Measurements from ENCODE around the gene SLC24A5.

SLC24A5 gene

DNA sequence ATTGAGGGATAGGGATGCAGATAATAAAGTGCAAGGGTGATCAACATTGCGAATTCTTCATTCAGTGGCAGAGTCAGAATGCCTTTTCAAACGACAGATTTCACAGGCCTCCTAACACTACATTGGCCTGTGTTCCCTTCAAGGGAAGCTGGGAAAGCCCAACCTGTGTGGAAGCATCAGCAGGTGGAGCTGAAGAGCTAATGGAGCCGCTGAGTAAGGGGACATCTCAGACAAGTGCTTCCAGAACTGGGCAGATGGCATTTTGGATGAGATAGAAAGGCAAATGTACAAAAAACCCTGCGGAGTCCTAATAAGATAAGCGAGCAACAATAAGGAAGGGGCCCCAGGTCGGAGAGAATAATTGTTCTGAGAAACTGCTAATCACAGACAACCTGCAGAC lies 8.5 kb upstream of the SLC24A5 start:
- DNase-seq: no peak

DNA sequence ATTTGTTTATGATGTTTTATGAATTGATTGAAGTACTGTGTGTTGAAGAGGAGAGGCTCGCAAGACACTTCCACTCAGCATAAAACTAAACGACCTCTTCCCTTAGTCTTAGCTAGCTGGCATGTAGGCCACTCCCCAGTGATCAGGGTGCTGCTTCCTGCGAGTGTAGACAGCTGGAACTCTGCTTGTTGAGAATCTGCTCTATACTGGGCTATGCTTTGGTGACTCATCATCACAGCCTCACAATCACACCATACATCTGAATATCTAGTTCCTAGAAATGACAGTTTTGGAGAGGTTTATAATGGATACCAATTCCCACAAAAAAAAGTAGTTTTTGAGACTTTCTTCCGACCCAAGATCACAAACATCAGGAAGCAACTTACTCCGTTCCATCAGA lies 1.5 kb upstream of the SLC24A5 start:
- DNase-seq: no peak

DNA sequence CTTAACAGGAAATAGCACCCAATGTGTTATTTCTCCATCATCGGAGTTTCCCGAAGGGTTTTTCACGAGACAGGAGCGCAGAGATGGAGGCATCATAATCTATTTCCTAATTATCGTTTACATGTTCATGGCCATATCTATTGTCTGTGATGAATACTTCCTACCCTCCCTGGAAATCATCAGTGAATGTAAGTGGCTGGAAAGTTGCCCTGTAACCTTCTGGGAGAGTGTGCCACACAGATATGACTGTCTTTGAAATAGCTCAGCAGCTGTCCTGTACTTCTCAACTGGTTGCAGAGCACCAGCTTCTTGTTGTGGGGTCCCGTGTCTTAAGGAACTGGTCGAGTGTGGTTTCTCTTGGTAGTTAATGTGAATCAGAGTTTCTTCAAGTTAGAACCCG lies 1.1 kb downstream of the SLC24A5 start:
- DNase-seq: no peak

DNA sequence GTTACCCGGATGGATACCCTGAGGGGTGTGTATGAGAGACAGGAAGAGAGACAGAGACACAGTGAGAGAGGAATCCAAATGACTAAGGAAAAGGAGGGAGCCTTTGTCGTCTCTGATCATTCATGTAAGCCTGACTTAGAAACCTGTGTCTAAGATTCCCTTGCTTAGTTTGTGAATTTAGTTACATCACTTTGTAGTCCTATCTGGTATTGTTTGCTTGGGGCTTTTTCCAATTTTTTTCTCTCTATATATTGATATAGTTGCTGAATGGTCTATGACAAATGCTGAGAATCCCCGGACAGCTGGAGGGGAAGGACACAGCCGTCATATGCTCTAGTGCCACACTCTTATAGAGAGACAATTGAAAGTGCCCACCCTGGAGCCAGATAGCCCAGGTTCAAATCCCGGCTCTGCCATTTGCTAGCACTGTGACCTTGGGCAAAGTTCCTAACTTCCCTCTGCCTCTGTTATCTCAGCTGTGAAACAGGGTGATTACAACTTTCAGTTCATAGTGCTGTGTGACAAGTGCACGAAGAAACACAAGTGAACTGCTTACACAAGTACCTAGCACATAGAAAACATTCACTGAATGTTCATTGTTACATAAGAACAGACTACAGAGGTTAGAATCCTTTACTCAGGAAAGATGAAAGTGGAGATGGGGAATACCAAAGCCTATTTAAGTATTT lies 6.0 kb downstream of the SLC24A5 start:
- no peak for DNase-seq

GRCh38 chr15:48131324-48131723 lies 10.5 kb downstream of the SLC24A5 start:
- DNase-seq: no peak

DNA sequence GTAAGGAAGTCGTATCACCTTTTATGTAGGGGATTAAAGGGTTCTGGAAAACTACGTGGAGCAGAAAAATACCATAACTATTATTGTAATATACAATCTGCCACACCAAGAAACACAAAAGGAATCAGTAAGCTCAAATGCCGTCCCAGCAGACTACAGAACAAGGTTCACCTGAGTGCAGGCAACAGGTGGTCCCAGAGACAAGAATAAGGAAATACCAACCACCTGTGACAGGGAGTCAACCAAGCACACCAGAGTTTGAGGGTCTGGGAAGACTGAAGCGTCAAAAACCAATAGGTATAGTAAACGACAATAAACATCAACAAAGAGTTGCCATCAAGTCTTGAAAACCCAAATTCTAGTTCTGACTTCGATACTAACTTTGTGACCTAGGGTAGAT lies 12.1 kb downstream of the SLC24A5 start:
- DNase-seq: no peak

DNA sequence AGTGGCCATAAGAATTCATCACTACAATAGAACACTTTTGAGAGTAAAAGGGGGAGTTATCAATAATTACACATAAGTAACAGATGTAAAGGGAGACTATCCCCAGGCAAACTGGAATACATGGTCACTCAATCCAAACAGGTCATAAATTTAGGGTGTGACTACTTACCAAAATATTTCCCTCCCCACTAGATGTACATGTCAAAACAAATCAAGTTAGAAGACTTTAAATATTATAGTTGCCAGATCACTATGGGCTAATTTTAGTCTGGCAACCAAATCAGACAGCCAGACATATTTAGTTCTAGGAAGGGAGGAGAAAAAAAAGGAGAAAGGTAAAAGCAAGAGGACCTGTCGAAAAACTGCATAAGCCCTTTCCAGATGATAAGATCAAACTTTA lies 23.1 kb downstream of the SLC24A5 start:
- DNase-seq: no peak

DNA sequence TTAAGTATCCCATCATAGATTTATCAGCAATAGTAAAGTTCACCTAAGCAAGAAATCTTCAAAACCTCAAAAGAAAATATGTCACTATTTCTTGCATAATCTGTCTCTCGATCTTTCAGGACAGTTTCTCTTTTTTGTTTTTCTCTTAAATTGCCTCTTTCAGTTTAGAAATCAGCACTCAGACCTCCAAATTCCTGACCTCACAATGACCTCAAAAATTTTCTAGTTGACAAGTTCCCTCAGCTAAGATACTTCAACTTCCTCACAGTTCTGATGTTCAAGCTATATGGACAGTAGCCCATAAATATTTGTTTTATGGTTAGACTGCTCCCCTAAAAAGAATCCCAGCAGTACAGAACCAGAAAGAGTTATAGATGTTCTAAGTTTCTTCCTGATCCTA lies 24.1 kb downstream of the SLC24A5 start:
- DNase-seq: no peak

DNA sequence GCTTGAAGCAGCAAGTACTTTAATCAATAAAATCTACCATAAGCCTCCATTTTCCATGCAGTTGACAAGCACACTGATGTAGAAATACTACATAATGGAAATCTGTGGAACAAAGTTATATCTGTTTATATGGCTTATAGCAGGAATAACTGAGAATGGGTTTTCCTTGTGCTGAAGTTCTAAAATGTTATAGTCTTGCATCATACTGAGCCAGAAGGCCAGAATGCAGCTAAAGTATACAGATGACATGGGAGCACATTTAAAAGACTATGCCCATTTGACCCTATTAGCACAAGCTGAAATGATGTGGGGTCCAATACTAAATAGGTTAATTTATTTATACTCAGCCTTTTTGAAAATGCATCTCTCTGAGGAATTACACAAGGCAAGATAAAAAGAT lies 25.1 kb downstream of the SLC24A5 start:
- DNase-seq: no peak

- DNase-seq: no peak
Measured at GRCh38 chr15:48147358-48147757, 26.6 kb downstream of the SLC24A5 start.

- DNase-seq: no peak
Measured at GRCh38 chr15:48149858-48150257, 29.1 kb downstream of the SLC24A5 start.

DNA sequence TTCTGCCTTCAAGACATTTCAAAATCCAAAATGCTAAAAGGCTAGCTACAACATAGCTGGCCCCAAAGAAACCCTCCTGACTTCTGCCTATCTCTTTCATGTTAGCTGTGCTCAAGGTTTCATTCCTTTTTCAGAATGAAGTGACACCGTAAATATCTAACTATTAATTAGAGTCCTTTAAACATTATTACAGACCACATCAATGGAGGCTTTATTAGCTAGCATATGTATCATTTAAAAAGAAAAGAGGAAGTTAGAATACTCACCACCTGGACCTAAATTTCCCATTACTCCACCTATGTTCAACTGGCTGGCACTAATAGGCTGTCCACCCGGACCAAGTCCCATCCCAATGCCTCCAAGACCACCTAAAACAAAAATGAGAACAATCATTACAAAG lies 32.7 kb downstream of the SLC24A5 start:
- DNase-seq: no peak

- no peak for DNase-seq
Measured at GRCh38 chr15:48168616-48169015, 47.8 kb downstream of the SLC24A5 start.

DNA sequence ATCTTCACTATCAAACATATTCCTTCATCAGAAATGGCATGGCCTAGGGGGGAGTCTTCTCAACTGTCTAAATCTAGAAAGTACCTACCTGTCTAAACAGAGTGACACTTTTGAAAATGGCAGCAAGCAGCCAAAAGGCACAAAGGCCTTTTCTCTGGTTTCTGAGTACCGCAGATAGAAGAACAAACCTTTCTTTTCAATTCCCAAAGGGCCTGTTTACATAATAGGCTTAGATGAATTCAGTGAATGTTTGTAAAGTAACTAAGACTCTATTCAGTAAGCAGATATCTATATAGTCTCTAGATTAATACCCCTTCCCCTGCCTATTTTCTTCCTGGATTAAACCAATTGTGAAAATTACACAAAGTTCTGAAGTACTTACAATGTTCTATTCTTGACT lies 50.2 kb downstream of the SLC24A5 start:
- no peak for DNase-seq

DNA sequence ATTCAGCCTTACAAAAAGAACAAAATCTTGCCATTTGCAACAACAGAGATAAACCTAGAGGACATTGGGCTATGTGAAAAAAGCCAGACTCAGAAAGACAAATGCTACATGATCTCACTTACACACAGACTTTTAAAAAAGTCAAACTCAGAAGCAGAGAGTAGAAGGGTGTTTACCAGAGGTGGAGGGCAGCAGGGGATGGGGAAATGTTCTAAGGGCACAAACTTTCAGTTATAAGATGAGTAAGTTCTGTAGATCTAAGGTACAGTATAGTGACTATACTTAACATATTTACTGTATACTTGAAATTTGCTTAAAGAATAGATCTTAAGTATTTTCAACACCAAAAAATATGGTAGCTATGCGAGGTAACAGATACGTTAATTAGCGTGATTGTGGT lies 54.3 kb downstream of the SLC24A5 start:
- no peak for DNase-seq

- no peak for DNase-seq
Measured at GRCh38 chr15:48176112-48176511, 55.3 kb downstream of the SLC24A5 start.

DNA sequence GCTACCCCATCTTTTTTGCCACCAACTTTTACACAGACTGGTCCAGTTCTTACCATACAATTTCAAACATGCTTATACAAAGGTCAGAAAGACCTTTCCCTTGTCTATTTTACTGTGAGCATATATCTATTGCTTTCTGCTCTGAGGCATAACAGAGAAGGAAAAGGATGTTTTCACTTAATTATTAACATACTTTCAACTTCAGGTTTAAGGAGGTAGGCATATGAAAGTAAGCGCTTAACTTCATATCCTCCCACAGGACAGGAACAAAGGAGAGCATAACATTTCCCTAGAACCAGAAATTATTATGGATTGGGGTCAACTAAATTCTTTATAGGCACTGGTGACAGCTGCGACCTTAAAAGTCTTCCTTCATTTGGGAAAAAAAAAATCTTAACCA lies 56.2 kb downstream of the SLC24A5 start:
- DNase-seq: no peak

DNA sequence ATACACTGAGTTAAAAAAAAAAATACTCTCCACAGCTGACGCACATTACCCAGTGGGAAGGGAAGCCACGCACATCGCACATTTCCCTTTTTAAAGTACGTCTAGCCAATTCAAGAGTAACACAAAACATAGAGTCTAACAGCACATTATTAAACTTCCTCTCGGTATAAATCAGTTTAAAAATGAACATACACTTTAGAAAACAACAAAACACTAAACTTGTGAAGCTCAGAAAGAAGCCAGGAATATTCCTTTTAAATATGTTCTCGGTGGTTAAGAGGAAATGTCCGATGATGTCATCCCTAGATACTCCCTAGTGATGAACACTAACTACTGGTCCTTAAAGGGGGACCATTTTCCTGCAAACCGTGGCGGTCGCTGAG lies 56.6 kb downstream of the SLC24A5 start:
- peak in 2 of 14 donors; percentile 4 to 77 for DNase-seq

GRCh38 chr15:48177766-48178647 lies 57.2 kb downstream of the SLC24A5 start, which contains the start of gene MYEF2:
MYEF2 (minus strand) TSS chr15:48178295; CDS start chr15:48178237, 58 bp downstream.
- peak; percentile 20 to 85 (median 60) for DNase-seq

GRCh38 chr15:48178648-48178931 lies 57.8 kb downstream of the SLC24A5 start:
- no peak for DNase-seq

DNA sequence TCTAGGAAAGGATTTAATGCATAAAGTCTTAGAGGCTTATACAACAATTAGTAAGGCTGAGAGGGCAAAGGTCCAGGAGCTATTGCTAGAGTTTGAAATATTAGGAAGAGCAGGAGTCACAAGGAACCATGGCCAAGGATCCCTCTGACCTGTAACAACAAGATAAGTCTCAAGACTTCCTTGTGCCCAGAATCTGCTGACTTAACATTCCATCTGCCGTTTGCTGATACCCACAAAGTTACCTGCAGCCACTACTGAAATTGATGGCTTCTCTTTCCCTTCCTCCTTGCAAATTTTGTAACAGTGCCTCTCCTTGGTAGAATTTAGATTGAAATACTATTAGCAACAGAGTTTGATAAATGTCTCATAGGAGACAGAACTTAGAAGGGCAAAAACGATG lies 62.0 kb downstream of the SLC24A5 start:
- no peak for DNase-seq

DNA sequence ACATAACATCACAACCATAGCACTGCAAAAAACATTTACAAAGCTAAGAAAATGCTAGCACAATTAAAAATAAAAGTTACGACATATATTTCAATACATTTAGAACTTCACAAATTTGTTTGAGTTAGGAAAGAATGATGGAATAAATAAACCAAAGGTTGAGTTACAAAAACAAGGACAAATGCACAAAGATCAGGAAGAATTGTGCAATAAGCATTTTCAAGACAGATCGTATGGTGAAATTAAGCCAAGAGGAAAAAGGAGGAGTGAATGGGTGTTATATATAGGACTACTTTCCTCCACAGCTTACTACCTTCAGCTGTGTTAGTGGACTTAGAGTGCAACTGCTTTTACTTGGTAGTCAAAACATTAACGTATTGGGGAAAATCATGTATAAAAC lies 64.7 kb downstream of the SLC24A5 start:
- no peak for DNase-seq

GRCh38 chr15:48186271-48186670 lies 65.5 kb downstream of the SLC24A5 start:
- DNase-seq: no peak

DNA sequence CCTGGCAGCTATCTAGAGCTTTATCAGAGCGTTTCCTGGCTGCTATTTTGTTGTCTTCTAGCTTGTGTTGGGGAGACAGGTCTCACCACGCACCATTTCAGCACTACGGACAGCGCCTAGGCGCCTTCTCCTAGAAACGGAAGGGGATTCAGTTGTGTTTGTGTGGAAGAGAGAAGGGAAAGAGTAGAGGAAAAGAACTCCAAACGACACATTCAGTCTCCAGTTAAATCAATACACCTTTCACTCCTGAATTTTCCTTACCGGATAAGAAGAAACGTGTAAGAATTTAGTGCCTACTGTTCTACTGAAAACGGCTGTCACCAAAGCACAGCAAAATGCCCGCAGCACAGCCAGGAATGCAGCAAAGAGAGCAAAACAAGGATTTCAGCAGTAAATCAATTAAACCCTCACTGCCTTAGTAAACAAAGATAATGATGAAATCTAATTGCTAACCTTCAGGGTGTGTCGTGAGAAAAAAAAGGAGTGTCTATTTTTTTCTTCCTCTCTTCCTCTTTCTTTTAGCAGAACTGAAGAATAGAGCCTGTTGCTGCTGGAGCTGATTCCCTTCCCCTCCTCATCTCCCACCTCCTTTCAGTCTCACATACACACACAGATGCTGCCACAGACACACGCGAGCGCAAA lies 70.3 kb downstream of the SLC24A5 start:
- peak in 8 of 14 donors; percentile 3 to 70 (median 8) for DNase-seq
